HG03575 (cell line): ENCODE data around the gene GNG14.
A peak's percentile ranks its signal among the peaks of the same experiment; 100 is the strongest.
"Not testable (repeated sequence)": the region's sequence is repeated elsewhere in the genome, so short reads cannot be mapped to it uniquely, and the experiment has no call there.

ENCODE experiments used
- ATAC-seq: cut with Tn5 transposase; IDR thresholded peaks from one replicate; pipeline ENCODE4 v1.9.1; 2021; ENCODE audit not compliant: unreplicated experiment, insufficient number of reproducible peaks, low FRiP score; ENCODE audit errors: extremely low read depth

The GNG14 gene

GRCh38 chr19:12665671-12666264 is 22.0 kb upstream of the GNG14 start:
- no peak for ATAC-seq

GRCh38 chr19:12666265-12667048 is 21.3 kb upstream of the GNG14 start, which contains the start of the genes MAN2B1 and WDR83:
Gene MAN2B1, minus strand, starts transcription at chr19:12666742. Its CDS starts 41 bp downstream, at chr19:12666701.
Gene WDR83, plus strand, starts transcription at chr19:12666807. Its CDS starts 2,984 bp downstream, at chr19:12669791.
- no peak for ATAC-seq

- no peak for ATAC-seq
Observed at GRCh38 chr19:12667731-12668302, 20.0 kb upstream of the GNG14 start.

GRCh38 chr19:12668346-12668745 is 19.5 kb upstream of the GNG14 start:
- no peak for ATAC-seq

- no peak for ATAC-seq
Observed at GRCh38 chr19:12668932-12669269, 18.9 kb upstream of the GNG14 start.

GRCh38 chr19:12669270-12670158 is 18.3 kb upstream of the GNG14 start:
- ATAC-seq, result no peak

GRCh38 chr19:12670159-12670928 is 17.5 kb upstream of the GNG14 start:
- ATAC-seq, result no peak

- ATAC-seq, result no peak
Observed at GRCh38 chr19:12672744-12673143, 15.1 kb upstream of the GNG14 start.

- ATAC-seq, result no peak
Observed at GRCh38 chr19:12675399-12675798, 12.4 kb upstream of the GNG14 start.

GRCh38 chr19:12675940-12676339 is 11.9 kb upstream of the GNG14 start:
- ATAC-seq, result no peak

GRCh38 chr19:12676384-12676792 is 11.4 kb upstream of the GNG14 start:
- no peak for ATAC-seq

GRCh38 chr19:12676928-12677327 is 10.9 kb upstream of the GNG14 start:
- no peak for ATAC-seq

GRCh38 chr19:12678039-12678438 is 9.8 kb upstream of the GNG14 start:
- not testable (repeated sequence) for ATAC-seq

- ATAC-seq, result no peak
Observed at GRCh38 chr19:12680034-12680433, 7.8 kb upstream of the GNG14 start.

- ATAC-seq, result peak; percentile 38
Observed at GRCh38 chr19:12681074-12681987, 6.5 kb upstream of the GNG14 start, which contains the start of gene DHPS. Gene DHPS, minus strand, starts transcription at chr19:12681880. Its CDS starts 114 bp downstream, at chr19:12681766.

GRCh38 chr19:12685831-12686230 is 2.0 kb upstream of the GNG14 start:
- ATAC-seq, result no peak

GRCh38 chr19:12689012-12689411 is 1.2 kb downstream of the GNG14 start:
- ATAC-seq, result no peak
